Inflammatory macrophage (primary cell): ENCODE data around the gene ANO2.

Experiments
- DNase-seq, 2 donors: peaks; one replicate each; pipeline ENCODE4 v3.0.0-alpha.2; 2020 to 2022

The ANO2 gene

DNA sequence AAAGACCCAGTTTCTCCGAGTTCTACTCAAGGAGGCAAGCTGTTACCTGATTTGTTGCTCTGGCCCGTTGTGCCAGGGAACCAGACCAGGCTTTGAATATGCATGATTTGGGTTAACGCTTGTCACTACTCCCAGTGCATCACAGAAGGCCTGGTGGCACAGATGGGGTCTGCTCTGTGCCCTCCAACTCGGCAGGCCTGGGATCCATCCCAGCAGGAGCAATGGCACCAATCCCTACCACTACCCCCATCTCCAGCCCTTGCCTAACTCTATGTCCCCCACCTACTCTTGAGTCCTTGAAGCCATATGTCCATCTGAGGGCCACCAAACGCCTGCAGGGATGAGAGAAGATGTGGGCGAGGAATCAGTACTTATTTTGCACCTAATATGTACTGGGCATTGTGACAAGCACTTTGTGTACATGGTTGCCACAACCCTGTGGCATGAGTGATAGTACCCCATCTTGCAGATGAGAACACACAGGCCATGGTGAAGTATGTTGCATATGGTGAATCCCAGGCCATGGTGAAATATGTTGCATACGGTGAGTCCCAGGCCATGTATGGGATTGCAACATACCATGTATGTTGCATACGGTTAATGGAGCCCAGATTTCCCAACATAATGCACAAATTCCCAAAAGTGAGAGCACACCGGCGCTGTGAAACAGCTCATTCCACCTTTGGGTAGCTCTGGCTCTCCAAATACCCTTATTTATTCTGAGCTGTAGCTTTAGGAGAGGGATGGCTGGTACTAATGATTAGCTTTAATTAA lies 410.4 kb downstream of the ANO2 start:
- DNase-seq: no peak

DNA sequence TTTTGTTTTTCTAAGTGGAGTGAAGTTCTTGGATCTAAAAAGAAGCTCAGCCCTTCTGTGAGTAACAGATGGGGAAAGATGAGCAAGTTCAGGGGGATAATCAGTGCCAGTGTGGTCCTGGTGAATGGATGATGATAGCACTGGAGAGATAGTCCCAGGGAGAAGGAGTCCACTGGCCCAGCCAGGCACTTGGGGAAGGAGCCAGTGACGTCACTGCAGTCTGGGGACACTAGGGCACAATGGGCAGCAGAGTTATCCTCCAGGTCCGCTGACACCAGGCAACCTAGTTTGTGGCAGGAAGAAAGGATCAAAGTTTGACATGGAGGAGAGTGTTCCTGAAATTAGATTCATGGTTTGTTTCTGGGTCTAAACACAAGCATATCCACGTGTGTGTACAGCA lies 411.7 kb downstream of the ANO2 start:
- DNase-seq: no peak

DNA sequence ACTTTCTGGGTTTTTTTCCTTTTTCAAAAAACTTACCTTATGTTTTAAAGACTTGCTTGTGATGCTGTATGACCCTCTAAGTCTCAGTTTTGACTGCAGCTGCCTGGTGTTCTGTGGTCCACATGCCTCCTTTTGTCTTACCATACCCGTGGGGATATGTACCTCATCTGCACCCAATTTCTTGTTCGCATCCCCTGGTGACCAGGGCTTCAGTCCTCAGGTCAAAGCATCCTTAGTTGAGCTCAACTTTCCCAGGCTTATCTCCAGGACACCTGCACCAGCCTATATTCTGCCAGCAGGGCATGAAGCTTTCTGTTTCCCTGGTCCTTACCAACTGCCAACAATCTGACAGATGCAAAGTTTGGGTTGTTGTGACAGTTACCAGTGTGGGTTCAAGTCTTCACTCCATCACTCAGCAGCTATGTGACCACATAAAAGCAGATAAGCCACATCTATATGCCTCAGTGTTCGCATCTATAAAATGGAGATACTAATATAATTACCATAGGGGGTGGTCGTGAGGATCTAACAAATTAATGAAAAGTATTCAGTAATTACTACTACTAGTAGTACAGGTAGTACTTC lies 419.2 kb downstream of the ANO2 start:
- no peak for DNase-seq

DNA sequence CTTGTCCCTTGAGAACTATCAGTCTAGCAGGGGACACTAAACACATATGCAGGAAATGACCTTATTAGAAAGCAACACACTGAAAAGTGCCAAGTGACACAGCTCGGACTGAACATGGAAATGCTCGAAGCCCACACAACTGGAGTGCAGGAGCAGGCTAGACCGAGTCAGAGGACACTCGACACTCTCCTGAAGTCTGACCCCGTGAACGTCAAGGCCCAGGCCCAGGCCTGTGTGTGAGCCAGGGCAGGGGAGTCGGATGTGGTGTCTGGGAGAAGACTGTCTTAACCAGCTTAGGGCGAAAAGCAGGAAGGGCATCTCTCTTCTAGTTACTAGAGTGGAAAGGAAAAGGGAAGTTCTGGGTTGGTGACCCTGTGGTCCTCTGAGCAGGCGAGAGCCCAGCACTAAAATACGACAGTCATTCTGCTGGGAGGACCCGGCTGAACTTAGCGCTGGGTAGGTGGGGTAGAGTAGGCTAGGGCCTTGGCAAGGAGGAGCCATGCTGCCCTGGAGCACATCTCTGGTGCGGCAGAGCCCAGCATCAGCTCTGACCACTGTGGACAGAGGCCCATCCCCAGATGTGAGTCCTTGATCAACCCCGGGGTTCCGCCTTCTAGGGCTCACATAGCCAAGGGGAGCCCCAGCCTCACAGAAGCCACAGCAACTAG lies 420.2 kb downstream of the ANO2 start:
- no peak for DNase-seq

DNA sequence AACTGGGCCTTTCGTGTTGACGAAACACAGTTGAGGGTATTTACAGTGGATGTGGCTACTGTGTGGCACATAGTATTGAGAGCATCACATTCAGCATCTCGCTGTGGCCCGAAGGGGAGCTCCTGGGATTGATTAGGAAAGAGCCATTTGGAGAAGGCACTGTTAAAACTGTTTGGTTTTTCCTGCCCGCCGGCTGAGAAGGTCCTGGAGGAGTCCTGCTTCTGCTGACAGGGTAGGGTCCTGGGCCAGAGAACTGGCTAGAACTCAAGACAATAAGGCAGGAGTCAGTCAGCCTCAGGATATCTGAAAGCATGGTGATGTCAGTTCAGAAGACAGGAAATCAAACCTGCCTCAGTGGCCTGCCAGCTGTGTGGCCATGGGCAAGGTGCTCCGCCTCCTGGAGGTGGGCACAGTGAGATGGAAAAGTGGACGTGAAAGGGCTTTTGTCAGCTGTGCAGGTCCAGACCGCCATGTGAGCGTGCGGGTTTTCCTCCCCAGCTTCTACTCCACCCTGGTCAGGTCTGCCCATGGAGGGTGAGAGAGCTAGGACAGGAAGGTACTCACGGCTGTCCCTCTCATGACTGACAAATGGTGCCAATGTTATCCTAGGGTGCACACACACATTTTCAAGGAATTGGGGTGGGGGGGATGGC lies 420.8 kb downstream of the ANO2 start:
- DNase-seq: no peak

DNA sequence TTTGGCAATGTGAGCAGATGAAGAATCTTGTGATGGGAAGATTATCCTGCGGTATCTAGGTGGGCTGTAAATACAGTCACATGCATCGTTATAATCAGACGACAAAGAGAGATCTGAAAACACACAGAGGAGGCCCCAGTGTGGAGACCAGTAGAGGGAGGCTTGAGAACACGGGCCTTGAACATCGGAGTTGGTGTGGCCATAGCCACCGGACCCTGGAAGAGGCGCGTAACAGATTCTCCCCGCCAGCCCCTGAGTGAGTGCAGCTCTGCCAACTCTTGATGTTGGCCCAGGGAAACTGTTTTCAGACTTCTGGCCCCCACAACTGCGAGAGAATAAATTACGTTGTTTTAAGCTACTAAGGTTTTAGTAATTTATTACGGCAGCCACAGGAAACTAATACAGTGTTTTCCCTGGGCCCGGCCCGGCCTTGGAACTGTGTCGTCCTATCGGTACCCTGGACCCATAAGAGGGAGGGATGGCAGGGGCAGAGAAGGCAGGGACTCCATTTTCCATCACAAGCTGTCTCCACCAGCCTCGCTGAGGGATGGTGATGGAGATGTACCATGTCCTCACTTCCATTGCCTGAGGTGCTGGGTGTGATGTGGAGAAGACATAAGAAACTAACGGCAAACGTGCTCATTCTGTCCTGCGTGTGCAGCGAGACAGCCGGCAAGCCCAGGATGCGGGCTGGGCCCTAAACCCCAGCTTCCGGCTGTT lies 421.5 kb downstream of the ANO2 start:
- no peak for DNase-seq

DNA sequence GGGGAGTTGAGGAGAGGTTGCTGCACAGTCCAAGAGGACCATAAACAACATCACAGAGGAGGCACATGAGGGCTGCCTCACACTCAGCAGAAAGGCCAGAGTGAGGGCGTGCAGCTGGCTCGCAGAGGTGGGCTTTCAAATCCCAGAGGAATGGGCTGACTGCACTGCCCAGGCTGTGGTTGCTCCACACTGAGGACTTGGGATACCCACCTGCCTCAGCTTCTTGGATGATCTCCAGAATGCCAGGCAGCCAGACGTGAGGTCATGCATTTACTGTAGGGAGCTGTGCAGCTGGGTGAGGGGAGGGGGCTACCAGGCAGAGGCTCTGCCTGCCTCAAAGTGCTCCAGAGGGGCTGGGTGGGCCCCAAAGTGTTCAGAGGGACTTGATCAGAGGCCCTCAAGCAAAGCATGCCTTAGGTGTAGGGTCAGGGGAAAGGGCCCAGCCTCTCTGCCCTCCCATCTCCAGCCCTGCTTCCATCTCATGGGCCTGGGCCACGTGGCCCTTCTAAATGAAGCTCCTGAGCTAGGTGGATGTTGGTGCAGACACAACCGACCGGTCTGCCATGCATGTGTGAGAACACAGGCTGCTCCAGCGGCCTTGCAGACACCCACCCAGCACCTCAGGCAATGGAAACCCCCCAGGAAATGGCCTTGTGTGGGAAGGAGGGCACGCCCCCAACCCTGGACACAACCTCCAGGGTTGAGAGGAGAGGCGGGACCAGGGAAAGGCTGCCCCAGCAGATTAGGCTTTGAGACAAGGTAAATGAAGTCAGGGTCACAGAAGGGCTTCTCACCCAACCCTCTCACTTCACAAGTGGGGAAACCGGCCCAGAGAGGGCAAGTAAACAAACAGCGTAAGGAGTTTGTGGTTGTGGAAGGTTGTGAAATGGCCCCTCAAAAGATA lies 422.4 kb downstream of the ANO2 start:
- DNase-seq: no peak

DNA sequence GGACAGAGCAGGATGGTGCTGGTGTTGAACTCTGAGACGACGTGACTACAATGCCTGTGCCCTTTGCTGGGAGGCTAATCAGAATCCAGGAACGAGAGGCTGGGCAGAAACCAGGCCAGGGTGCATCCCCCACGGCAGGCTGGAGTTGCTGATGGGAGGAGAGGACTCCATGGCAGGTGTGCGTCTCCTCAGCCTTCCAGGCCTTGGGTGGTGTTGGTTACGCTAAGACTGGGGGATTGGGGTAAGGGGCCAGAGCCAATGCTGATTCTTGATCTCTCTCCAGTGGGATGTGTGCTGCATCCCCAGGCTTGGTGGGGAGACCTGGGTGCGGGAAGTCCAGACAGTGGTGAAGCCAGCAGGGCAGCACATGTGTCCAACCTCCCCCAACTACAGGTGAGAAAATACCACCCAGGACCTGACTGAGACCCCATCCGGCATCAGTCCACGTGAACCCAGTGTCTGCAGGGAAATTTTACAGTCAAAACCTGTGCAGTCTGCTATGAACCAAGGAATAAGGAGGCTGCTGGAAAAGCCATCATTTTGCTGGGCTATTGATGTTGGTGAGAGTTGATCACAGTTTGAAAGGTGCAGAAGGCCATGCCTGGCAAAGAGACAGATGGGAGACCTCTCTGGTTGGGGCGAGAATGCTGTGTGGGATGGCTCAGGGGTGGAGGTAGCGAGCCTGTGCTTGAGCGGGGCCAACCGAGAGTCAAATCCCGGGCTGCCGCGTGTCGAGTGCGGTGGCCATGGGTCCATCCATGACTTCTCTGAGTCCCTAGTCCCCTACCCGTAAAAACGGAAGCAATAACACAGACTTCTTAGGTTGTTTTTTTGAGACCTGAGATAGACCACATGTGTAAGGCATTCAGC lies 423.4 kb downstream of the ANO2 start:
- DNase-seq: no peak

DNA sequence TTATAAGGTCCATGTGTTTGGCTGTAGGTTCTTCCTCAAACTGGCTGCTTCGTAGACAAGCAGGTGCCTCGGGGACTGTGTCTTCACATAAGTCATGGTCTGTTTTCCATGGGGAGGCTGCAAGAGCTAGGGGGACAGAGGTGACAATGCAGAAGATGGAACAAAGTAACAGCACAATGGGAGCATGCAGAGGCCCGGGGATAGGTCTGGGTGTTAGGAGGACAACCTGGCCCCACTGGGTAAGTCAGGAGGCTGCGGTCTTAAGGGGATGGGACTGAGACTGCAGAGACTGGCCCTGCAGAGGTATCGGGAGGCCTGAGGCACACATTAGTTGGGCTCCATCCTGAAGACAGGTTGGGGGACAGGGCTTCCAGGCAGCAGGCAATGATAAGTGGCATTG lies 424.2 kb downstream of the ANO2 start:
- no peak for DNase-seq

DNA sequence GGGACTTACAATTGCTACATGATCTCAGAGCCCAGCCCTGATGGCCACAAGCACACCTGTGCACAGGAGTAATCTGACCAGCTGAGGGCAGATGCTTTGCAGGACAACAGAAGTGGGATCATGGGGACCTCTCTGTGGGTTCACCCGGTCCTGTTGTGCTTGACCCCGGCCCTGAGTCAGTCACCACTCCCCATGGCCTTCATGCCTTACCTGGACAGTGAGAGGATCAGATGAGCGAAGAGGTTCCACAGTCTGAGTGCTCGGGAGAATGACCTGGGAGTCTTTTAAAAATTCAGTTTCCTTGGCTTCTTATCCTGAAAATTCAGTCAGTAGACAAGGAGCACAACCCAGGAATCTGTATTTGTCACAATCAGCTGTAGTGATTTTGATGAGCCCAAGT lies 425.0 kb downstream of the ANO2 start:
- no peak for DNase-seq

DNA sequence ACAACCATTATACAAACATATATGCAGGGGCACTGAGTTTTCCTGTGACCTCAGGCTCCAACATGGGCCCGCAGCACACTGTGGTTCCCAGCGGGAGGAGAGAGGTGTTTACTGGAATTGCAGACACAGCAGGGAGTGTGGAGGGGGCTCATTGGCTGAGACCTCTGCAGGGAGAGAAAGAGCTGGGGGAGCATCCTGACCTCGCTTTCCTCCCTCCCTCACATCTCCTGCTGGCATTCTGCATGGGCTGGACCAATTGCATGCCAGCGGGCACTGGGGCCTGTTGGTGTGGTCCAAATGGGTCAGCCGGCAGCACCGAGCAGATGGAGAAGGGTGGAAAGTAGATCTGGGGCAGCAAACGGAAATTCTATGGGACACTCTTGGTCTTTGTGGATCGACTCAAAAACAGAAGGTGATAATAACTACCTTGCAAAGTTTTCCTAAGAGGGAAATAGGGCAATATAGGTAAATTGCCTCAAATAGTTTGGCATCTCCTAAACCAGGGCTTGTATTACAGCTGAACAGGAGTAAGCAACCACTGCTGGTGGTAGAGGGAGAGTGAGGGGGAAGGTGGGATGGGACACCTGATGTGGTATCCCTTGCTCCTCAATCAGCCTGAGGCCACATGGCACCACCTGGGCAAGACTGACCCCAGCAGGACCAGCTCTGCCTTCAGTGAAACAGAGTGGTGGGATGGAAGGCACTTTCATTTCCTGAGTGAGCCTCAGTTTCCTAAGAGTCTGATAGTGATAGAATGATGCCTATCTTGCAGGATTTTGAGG lies 426.3 kb downstream of the ANO2 start:
- DNase-seq: no peak

DNA sequence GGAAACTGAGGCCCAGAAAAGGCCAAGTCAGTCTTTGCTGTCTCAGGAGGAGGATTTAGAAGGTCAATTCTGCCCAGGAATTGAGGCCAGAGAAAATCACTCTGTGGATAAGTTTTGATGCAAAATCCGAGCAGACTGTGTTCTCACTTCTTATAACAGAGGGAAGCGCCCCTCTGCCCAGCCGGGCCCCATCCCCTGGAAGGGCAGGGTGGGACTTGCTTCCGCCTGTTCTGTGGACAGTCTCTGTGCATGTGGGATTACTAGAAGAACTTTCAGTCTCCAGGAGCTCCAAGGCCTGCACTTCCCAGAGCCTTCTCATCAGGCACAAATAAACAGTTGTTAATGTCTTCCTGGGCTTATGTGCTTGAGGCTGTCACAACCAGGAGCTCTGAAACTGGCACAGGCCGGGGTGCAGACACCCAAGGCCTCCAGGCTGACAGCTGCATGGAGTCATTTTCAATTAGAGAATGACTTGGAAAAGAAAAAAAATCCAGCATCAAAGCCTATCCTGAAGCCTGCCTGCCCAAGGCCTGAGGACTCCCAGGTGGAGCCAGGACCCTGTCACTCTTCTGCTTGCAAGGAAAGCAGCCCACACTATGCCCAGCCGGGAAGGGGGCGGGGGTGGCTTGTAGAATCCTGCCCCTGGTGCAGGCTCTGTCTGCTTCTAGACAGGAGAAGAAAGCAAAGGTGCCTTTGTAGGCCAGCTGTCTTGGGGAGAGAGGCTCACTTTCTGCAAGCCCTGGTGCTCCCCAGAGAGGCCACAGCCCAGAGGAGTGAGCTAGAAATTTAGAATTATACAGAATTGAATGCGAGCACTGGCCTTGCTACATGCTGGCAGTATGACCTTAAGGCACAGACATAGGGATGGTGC lies 428.5 kb downstream of the ANO2 start:
- DNase-seq: no peak

DNA sequence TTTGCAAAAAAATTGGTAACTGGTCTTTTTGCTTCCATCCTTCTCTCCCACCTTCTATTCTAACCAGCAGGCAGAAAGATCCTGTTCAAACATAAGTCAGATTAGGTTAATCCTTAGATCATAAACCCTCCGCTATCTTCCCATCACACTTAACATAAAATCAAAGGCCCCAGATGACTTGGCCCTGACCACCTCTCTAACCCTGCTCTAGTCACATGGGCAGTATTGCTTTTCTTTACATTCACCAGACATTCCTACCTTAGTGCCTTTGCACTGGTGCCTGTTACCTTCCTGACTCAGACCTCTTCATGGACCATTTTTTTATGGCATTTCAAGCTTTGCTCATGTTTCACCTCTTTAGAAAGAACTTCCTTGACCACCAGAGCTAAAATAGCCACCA lies 429.6 kb downstream of the ANO2 start:
- DNase-seq: no peak

DNA sequence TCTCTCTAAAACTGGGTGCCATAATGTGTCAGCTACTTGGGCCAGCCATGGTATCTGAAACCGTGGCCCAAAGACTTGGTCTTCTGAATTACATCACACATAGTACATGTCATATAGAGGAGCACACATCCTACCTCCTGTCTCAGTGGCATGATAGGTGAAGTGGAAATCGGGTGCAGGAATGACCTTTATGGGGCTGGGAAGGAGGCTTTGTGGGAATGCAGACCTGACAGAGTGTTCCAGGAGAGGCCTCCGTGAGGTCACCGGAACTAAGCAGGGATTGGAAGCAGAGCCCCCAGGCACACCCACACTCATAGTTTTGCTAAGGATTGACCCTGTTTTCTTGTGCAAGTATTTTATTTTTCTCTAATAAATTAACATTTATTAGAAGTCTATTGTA lies 430.5 kb downstream of the ANO2 start:
- no peak for DNase-seq

DNA sequence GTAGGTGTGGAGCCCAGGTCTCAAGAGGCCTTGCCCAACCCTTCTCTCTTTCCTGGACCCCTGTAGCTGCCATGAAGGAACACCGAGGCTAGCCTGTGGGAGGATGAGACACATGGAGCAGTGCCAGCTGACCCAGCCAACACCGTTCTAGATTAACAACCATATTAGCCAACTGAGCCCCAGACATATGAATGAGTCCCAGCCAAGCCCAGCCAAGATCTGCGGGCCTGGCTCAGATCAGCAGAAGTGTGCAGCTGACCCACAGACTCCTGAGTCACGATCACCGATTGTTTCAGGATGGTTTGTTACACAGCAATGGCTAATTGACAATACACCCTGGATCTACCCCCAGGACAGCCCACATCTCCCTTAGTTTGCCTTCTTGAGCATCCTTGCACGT lies 431.0 kb downstream of the ANO2 start:
- no peak for DNase-seq

DNA sequence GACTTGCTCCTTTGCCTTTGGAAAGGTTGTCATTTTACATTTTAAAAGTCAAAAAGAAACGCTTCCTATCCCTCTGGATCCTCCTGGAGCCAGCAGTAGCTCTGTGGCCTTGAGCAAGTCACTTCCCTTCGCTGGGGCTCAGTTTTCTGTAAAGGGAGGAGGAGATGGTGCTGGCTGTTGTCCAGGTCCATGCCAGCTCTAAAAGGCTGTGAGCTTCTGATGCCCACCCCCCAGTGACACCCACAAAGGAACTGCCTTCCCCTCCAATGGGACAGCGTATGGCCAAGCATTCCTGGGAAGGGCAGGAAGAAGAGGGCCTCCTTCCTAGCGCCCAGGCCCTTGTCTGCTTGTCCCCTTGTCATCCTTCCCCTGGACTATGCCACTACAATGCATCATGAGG lies 431.7 kb downstream of the ANO2 start:
- DNase-seq: no peak
